ENCODE data around the gene INF2.

DNA sequence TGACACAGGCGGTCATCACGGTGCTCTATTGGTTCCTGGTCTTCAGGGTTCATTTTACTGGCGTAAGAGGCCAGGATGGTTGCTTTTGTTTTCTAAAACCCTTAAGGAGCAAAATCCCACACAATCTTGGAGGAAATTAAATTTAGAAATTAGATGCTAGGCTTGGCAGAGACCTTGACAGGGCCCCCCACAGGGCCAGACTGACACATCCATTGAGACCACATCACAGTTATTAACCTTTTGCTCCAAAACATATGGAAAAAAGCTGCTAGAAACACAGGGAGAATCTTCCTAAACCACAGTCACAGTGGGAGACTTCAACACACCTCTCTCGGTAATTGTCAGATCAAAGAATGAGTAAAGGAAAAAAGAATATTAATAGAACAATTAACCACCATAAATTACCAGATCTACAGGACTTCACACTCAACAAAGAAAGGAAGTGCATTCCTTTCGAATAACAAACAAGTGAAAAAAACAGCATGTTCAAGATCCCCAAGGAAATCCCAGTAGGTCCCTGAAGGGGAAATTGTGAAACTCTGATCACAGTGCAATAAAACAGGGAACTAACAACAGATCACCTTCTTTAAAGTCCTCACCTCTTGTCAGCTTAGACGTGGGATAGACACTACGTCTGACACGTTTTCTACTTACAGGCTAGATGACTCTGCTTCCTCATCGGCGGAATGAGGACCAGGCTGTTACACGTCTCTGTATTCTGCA, 44.6 kb upstream of the INF2 start:
- TF ChIP-seq ZNF354B (CRISPR knock-in tag; IDR thresholded peaks at IDR 0.05) (no peak), SRSF7 (optimal IDR thresholded peaks at IDR 0.05; ENCODE audit: low read depth, low read length) (no peak), RUNX1 (IDR thresholded peaks at IDR 0.05; ENCODE audit: low read depth) (no peak), SAFB (IDR thresholded peaks at IDR 0.05; ENCODE audit: borderline replicate concordance, low read depth, low read length) (no peak), GABPA (tag; conservative IDR thresholded peaks at IDR 0.05; ENCODE audit: low read depth) (no peak), U2AF2 (optimal IDR thresholded peaks at IDR 0.05; ENCODE audit: low read depth, low read length) (no peak), ZNF639 (CRISPR knock-in tag; conservative IDR thresholded peaks at IDR 0.05 in 1 of 2, IDR thresholded peaks at IDR 0.05 in 1 of 2) (no peak)
- TF ChIP-seq, protein P1, sequence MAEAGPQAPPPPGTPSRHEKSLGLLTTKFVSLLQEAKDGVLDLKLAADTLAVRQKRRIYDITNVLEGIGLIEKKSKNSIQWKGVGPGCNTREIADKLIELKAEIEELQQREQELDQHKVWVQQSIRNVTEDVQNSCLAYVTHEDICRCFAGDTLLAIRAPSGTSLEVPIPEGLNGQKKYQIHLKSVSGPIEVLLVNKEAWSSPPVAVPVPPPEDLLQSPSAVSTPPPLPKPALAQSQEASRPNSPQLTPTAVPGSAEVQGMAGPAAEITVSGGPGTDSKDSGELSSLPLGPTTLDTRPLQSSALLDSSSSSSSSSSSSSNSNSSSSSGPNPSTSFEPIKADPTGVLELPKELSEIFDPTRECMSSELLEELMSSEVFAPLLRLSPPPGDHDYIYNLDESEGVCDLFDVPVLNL (CRISPR knock-in tag; IDR thresholded peaks at IDR 0.05; ENCODE audit: low read depth): no peak
- TF ChIP-seq, protein P2, sequence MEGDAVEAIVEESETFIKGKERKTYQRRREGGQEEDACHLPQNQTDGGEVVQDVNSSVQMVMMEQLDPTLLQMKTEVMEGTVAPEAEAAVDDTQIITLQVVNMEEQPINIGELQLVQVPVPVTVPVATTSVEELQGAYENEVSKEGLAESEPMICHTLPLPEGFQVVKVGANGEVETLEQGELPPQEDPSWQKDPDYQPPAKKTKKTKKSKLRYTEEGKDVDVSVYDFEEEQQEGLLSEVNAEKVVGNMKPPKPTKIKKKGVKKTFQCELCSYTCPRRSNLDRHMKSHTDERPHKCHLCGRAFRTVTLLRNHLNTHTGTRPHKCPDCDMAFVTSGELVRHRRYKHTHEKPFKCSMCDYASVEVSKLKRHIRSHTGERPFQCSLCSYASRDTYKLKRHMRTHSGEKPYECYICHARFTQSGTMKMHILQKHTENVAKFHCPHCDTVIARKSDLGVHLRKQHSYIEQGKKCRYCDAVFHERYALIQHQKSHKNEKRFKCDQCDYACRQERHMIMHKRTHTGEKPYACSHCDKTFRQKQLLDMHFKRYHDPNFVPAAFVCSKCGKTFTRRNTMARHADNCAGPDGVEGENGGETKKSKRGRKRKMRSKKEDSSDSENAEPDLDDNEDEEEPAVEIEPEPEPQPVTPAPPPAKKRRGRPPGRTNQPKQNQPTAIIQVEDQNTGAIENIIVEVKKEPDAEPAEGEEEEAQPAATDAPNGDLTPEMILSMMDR (IDR thresholded peaks at IDR 0.05 in 2 of 3, conservative IDR thresholded peaks at IDR 0.05 in 1 of 3; ENCODE audit: insufficient read depth in 2 of 3, low read depth in 1 of 3, low read length in 3 of 3): no peak

Data from K562 (cell line).